Measurements from ENCODE around the gene IFNAR1. TPM values are rescaled to one million over a fixed set of nuclear protein-coding genes. Genes with fewer than 3 reads are reported as not detected.

The IFNAR1 gene
- 7.7 and 12.1 TPM in 2 replicates for total RNA-seq (2014; rRNA removed; shearing (Covaris generic))

GRCh38 chr21:33324291-33325221 lies at the start of gene IFNAR1:
Gene IFNAR1 (plus strand): TSS chr21:33324970. CDS start chr21:33325056, 86 bp downstream.
- DNase-seq (ENCODE audit: low spot score), result peak; percentile 99

DNA sequence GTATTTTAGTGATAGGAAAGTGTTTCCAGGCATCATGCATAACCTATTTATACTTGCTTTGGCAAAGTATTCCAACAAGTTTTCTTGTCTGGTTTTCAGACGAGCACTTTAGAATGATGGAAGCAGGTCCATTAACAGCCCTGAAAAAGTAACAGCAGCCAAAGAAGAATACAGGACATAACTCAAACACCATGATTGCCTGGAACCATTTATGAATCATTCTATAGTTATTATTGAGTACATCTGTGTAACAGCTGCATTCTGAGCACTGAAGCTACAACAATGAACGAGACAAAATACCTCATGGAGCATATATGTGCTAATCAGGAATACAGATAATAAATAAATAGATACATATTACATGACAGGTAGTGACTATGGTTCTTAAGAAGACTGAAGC lies 46.0 kb upstream of the IFNAR1 start:
- no peak for DNase-seq (ENCODE audit: low spot score)

- no peak for DNase-seq (ENCODE audit: low spot score)
Measured at GRCh38 chr21:33279330-33279820, 45.4 kb upstream of the IFNAR1 start.

DNA sequence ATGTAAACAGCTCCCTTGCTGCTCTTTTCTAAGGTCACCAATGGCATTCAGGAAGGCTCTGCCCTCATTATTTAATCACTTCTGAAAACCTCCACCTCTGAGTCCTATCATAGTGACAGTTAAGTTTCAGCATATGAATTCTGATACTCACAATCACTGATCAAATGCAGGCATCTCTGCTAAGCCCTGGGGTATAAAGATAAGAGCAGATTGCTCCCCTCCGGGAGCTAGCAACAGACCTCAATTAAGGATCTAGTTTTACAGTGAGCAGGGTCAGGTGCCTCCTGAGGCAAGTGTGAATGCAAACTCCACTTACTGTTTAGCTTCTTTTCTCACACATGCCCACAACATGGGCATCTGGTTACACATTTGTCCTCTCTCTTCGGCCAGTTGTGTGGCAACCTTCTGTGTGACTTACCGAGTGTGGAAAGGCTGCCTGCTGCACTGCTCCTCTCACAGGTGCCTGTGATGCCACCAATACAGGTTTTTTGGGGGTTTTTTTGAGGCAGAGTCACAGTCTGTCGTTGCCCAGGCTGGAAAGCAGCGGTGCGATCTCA lies 43.6 kb upstream of the IFNAR1 start:
- no peak for DNase-seq (ENCODE audit: low spot score)

GRCh38 chr21:33283203-33283602 lies 41.6 kb upstream of the IFNAR1 start:
- no peak for DNase-seq (ENCODE audit: low spot score)

GRCh38 chr21:33286076-33286475 lies 38.7 kb upstream of the IFNAR1 start:
- no peak for DNase-seq (ENCODE audit: low spot score)

DNA sequence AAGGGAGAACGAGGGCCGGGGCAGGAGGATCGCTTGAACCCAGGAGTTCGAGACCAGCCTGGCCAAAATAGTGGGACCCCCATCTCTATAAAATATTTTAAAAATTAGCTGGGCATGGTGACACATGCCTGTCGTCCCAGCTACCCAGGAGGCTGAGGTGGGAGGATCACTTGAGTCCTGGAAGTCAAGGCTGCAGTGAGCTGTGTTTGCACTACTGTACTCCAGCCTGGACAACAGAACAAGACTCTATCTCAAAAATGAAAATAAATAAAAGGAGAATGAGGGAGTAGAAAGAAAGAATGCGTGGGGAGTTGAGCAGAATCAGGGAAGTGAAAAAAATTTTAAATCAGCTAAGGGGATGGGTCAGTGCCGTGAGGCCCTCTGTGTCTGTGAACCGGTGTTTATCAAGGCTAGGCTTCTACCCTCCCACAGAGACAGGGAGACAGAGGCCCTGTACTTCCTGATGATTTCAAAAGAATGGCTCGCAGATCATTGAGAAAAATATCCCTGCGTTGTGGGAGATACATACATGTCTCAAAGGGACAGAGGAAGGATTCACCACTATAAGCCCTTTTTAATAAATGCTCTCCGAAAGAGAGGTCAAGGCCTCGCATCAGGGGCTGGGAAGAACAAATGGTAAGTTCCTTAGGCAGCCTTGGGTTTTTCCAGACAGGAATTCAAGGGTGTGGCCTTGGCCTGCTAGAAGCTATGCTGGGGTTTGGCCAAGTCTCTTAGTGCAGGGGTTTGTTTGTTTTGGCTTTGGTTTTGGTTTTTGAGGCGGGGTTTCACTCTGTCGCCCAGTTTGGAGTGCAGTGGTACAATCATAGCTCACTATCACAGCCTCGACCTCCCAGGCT lies 37.9 kb upstream of the IFNAR1 start:
- peak; percentile 66 for DNase-seq (ENCODE audit: low spot score)

DNA sequence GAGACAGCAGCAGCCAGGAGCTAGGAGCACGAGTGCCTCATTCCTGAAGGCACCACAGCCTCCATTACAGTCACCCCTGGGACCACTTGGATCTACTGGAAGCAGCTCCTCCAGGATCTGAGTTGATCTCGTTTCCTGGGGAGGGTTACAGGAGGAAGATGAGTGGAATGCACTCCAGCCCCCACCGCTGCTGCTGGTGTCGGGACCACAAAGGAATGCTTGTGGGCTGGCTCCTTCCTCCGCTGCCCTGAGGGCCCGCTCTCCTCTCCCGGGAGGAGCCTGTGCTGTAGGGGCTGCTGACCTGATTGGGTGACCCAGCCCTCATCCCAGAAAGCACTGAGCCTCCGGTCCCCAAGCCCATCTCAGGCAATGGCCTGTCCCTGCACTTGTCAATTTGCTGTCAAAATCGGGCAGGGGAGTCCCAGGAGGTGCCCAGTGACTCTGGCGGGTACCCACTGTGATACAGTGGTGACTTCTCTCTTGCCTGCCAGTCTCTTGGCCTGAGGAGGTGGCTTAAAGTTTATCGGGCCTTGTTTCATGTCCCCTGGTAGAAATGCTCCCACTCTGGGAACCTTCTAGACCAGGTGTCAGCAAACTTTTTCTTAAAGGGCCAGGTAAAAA lies 35.5 kb upstream of the IFNAR1 start:
- DNase-seq (ENCODE audit: low spot score), result peak; percentile 33

DNA sequence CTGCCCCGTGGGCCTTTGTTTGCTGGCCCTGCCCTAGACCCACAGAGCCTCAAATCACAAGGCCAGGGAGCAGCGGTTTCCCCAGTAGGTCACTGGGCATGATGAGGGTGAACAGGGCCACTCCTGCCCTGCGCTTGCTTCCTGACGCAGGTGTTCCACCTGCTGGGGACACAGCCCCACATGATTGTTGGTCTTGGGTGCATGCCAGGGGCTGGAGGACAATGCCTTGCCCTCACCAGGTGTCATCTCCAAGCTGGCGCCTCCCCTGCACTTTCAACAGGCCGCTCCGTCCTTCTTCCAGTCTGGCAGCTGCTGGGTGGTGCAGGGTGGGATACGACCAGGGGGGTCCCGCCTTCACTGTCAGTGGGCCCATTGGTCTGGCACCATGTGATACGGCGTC lies 34.3 kb upstream of the IFNAR1 start:
- no peak for DNase-seq (ENCODE audit: low spot score)

DNA sequence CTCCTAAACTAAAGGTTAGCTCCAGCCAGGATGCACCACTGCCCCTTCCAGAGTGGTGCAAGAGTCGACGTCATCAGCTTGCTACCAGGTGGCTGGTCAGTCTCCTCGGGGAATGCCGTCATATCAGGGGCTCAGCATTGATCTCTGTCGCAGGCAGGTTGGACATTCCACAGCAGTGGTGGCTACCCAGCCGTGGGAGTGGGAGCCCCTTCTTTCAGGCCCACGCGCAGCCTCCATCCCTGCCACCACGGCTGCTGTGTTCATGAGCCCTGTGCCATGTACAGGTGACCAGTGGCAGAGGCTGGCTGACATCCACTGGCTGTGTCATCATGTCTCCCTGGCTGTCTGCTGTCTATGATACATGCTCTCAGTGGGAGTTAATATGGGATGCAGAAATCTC lies 33.1 kb upstream of the IFNAR1 start:
- DNase-seq (ENCODE audit: low spot score), result no peak

DNA sequence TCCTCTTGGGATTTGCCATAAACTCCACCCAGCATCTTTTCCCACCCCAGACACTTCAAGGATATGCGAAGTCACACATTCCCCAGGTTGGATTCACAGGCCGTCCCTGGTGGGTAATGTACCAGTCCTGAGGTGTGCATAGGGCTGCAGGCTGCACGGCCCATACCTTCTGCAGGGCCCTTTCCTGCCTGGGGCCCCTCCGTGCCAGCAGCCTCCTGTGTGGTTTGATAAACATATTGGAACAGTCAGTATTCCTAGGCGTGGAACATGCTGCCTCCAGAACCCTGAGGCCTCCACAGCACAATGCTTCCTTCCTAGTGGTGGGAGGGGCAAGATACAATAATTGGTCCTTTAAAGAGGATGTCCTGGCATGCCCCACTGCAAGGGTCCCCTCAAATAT lies 32.0 kb upstream of the IFNAR1 start:
- DNase-seq (ENCODE audit: low spot score), result no peak

DNA sequence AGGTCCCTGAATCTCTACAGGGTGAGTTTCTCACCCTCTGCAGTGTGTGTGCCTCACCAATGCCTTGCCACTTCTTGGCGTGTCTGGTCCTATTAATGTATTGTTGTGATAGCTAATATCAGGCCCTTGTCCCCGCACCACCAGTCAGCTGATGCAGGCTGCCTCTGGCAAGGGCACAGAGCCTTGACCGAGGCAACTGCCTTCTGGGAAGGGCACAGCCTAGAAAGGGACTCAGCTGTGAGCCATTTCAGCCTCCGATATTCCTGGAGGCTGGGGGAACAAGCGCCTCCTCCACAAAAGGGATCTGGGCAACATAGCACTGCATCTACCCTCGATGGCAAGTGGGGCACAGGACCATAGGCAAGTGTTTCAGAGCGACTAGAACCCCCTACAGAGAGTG lies 31.6 kb upstream of the IFNAR1 start:
- DNase-seq (ENCODE audit: low spot score), result no peak

GRCh38 chr21:33293811-33294216 lies 31.0 kb upstream of the IFNAR1 start:
- no peak for DNase-seq (ENCODE audit: low spot score)

DNA sequence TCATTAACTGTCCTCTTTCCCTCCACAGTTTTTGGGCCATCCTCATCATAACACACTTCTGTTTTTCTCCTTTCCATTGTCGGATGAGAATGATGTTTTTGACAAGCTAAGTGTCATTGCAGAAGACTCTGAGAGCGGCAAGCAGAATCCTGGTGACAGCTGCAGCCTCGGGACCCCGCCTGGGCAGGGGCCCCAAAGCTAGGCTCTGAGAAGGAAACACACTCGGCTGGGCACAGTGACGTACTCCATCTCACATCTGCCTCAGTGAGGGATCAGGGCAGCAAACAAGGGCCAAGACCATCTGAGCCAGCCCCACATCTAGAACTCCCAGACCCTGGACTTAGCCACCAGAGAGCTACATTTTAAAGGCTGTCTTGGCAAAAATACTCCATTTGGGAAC lies 28.6 kb upstream of the IFNAR1 start:
- no peak for DNase-seq (ENCODE audit: low spot score)

- DNase-seq (ENCODE audit: low spot score), result no peak
Measured at GRCh38 chr21:33299181-33299752, 25.5 kb upstream of the IFNAR1 start.

DNA sequence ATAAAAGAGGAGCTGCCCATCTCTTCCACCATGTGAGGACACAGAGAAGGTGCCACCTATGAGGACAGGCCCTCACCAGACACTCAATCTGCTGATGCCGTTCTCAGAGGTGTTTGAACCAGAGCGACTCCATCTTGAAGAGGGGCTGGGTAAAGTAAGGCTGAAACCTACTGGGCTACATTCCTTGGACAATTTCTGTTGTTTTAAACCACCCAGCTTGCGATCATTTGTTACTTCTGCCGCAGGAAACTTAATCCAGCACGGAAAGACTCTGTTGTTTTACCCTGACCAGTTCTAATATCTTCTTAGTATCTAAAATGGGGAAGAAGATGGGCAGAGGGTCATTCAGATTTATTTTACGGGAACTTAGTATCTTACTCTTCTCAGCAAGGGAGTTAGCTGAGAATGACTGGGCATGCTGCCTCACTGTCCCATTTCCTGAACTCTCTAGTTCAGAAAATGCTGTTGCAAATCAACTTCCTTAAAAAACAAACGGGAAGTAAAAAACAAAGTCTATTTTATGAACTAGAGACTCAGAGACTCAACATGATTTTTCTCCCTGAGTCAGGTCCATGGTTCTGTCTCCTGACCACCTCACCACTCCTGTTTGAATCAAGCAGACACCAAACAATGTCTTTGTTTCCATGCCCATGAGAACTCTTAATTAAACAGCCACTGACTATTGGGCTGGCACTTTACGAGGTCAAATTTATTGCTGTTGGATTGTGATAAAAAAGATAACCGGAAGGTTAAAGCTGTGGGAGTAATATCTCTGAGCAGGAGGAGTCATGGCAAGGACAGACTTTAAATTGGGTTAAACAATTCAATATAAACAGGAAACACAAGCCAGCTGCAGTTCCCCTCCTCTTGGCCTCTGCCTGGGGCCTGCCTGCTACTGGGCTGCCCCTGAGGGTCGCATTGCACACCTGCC lies 23.8 kb upstream of the IFNAR1 start:
- no peak for DNase-seq (ENCODE audit: low spot score)

- DNase-seq (ENCODE audit: low spot score), result no peak
Measured at GRCh38 chr21:33301632-33302002, 23.2 kb upstream of the IFNAR1 start.

GRCh38 chr21:33302055-33302454 lies 22.7 kb upstream of the IFNAR1 start:
- no peak for DNase-seq (ENCODE audit: low spot score)

GRCh38 chr21:33302796-33303195 lies 22.0 kb upstream of the IFNAR1 start:
- DNase-seq (ENCODE audit: low spot score), result no peak

DNA sequence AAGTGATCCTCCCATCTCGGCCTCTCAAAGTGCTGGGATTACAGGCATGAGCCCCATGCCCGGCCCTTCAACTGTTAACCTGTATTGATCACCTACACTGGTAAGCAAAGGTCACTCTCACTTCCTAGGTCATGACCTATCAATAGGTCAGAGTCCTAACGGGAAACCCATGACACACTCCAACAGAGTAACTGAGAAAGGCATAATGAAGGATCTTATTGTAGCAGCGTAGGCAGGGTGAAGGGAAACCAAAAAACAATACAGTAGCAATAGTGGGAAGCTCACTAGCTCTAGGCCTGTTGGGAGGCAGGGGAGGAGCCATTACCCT lies 19.5 kb upstream of the IFNAR1 start:
- DNase-seq (ENCODE audit: low spot score), result no peak
